ENCODE results near the gene RRM2.
A peak's percentile ranks its signal among the peaks of the same experiment; 100 is the strongest.

Gene RRM2

GRCh38 chr2:10122500-10123280 lies at the start of gene RRM2 (continued):
- TF ChIP-seq ZNF585B (tag by site-specific recombination; IDR thresholded peaks at IDR 0.05) (no peak; the same call in 1 of the 2 replicates), ELK4 (IDR thresholded peaks at IDR 0.05; ENCODE audit: borderline replicate concordance, low read depth, low read length) (no peak), HIC1 (tag by site-specific recombination; IDR thresholded peaks at IDR 0.05) (no peak; the same call in 1 of the 2 replicates), ZNF544 (tag by site-specific recombination; IDR thresholded peaks at IDR 0.05) (no peak), KLF1 (tag by site-specific recombination; IDR thresholded peaks at IDR 0.05) (peak; percentile 73), REST (tag by site-specific recombination; IDR thresholded peaks at IDR 0.05) (peak; percentile 66), ZNF391 (tag by site-specific recombination; IDR thresholded peaks at IDR 0.05; ENCODE audit: borderline replicate concordance, low read depth) (peak; percentile 91), ZNF175 (tag by site-specific recombination; IDR thresholded peaks at IDR 0.05) (no peak), ZNF692 (tag by site-specific recombination; IDR thresholded peaks at IDR 0.05) (peak; percentile 59; the same call in 1 of the 2 replicates), ZNF423 (tag by site-specific recombination; IDR thresholded peaks at IDR 0.05) (no peak), YY2 (tag by site-specific recombination; IDR thresholded peaks at IDR 0.05) (0 out of 2 replicates have a peak, but pooled peaks have one; percentile 44), ZNF416 (tag by site-specific recombination; IDR thresholded peaks at IDR 0.05) (no peak), ZNF785 (tag by site-specific recombination; IDR thresholded peaks at IDR 0.05) (no peak), ATF2 (tag by site-specific recombination; IDR thresholded peaks at IDR 0.05; ENCODE audit: low read depth) (no peak), ZNF248 (tag by site-specific recombination; IDR thresholded peaks at IDR 0.05) (no peak), ZNF239 (tag by site-specific recombination; IDR thresholded peaks at IDR 0.05) (0 out of 2 replicates have a peak, but pooled peaks have one; percentile 51), ZNF133 (tag by site-specific recombination; IDR thresholded peaks at IDR 0.05) (no peak), ZNF549 (tag by site-specific recombination; IDR thresholded peaks at IDR 0.05) (no peak), ZNF132 (tag by site-specific recombination; IDR thresholded peaks at IDR 0.05; ENCODE audit: borderline replicate concordance) (no peak), ZNF302 (tag by site-specific recombination; IDR thresholded peaks at IDR 0.05; ENCODE audit: low read depth) (no peak), ZNF600 (tag by site-specific recombination; IDR thresholded peaks at IDR 0.05) (peak; percentile 85), KLF10 (tag by site-specific recombination; IDR thresholded peaks at IDR 0.05) (no peak; the same call in 1 of the 2 replicates), ZBTB10 (tag by site-specific recombination; IDR thresholded peaks at IDR 0.05) (0 out of 2 replicates have a peak, but pooled peaks have one; percentile 50), PATZ1 (tag by site-specific recombination; IDR thresholded peaks at IDR 0.05) (peak; percentile 74)

Measured in HEK293 (cell line).